HG03565 (cell line): ENCODE measurements around the gene KRT73.

Source experiments
- ATAC-seq: cut with Tn5 transposase; IDR thresholded peaks from one replicate; pipeline ENCODE4 v1.9.1; 2021; ENCODE audit warnings: mild to moderate bottlenecking, moderate library complexity; ENCODE audit not compliant: unreplicated experiment

The KRT73 gene

DNA sequence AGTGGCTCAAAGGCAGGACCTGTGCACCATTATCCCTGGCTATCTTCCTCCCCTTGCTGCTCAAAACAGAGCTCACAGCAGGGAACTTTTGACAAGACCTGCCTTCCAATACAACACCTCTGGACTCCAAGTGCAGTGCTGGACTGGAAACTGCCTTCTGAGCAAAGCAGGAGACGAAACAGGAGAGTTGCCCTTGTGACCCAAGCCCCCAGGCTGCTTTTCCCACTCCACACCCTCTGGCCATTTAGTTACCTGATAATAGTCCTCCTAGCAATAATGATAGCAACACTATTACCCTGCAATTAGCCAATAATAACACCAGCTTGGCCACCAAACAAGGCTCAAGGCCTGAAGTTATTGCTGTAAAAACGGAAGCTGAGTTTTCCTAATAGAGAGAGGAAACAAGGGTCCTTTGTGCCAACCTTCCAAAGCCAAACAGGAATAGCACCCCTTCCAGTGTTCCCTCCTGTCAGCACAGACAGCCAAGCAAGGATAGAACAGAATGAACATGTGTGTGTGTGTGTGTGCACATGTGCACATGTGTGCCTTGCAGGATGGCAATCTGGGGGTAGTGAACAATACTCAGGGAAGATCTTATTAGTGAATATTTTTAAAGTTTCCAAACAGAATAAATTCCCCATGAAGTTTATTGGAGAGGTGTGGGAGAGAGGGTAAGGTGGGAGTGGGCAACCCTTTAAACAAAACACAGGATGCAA, 9.2 kb upstream of the KRT73 start:
- ATAC-seq: no peak

DNA sequence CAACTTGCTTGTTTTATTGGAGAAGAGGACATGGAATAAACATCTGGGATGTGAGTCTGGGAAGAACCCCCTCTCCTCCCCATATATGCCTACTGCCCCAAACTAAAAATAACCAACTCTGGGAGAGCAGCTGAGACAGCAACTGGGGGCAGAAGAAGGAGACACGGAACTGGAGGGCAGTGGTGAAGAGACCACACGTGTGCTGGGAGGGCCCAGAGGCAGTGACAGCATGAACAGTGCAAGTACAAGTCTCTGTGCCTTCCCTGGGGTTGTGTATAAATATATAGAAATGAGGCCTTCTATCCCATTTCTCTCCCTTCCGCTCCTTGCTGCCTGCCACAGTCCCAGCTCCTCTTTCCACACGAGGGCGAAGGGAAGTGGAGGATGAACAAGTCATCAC, 4.0 kb upstream of the KRT73 start:
- no peak for ATAC-seq

DNA sequence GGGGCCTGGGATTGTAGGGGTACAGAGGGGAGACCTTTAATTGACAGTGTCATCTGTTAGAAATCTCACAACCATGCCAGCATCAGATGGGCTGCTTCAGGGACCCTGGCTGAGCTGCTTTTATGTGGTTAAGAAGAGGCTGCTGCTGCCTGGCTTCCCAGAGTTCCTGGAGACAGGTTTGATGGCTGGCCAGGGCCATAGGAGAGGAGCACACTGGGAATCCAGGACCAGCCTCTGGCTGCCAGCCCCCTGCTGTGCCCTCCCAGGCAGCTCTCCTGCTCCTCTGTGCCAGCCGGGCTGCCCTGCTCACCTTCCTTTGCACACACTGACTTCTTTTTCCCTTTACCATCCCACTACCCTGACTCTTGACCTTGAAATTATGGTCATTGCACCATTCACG, 507 bp upstream of the KRT73 start:
- no peak for ATAC-seq

DNA sequence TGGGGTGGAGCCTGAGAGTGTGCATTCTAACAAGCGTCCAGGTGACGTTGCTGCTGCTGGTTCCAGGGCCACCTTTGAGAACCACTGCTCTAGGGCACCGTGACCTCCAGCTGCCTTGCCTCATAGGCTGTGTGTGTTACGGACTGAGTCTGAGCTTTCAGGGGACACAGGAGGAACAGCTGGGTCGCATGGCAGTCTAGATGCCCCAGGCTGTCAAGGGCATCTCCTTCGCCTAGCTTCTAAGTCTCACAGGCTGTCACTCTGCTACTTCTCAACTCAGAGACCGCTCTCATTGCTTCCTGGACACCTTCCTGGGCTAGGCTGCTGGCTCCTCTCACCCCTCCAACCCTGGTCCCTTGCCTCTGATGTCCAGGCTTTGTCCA, 965 bp downstream of the KRT73 start:
- ATAC-seq: no peak

DNA sequence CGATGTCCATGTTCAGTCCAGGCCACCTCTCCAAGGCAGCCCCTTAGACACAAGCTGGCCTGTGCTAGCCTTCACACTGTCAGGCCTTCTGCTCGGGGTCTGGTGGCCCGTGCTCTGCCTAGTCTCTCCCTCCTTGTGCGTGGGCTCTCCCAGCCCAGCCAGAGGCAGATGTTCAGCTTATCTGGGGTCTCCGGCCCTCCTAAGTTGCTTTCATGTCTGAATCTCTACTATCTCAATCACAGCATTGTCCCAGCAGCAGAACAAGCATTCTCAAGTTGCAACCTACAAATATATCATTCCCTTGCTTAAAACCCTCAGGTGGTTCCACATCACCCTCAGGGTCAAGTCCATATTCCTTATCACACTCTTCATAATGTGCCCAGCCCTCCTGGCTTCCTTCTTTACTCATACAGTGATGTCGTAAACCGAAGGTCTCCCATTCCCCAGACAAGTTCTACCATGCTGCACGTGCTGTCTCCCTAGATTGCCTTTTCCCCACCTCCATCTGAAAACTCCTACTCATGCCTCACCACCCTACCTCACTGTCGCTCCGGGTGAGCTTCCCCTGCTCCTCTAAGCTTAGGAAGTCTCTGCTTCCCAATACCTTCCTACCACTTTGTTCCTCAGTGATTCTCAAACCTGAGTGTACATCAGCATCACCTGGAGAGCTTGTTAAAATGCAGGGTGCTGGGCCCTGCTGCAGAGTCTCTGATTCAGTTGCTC, 1.5 kb downstream of the KRT73 start:
- ATAC-seq: no peak

DNA sequence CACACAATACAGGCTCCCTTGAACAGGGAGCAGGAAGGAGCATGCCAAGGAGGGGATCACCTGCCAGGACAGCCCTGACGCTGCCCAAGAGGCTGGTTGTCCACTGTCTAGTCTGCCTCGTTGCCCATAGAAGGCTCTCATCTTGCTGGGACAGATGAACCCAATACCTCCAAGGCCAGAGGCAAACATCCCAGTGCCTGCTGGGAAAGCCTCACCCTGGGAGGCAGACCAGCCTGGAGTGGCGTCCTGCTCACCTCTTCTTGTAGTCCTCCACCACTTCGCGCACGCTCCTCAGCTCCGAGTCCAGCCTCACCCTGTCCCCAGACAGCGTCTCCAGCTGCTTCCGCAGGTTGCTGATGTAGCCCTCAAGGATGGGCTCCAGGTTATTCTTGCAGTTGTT, 2.4 kb downstream of the KRT73 start:
- no peak for ATAC-seq

DNA sequence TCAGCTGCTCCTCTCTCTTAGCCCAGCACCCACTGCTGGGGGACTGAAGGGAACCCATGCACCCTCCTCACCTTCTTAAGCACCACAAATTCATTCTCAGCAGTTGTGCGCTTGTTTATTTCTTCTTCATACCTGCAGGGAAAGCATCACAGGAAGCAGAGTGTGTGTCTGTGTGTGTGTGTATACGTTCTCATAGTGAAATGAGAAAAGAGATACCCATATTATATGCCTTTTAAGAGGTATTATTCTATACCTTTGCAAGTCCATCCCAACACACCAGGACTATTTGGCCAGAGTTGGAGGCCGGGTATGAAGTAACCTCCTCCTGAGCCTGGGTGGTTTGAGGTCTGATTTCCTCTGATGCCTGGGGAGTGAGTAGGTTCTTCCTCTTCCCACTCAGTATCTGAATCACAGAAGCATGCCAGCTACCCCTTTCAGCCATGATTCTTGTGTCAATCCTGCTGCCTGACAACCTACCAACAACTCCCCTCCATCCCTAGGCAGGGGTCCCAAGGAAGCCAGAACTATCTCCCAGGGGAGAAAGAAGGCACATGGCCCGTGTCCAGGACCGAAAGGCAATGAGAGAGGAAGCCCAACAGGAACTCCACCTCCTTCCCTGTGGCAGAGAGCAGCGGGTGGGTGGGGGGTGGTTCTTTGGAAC, 3.0 kb downstream of the KRT73 start:
- ATAC-seq: no peak

DNA sequence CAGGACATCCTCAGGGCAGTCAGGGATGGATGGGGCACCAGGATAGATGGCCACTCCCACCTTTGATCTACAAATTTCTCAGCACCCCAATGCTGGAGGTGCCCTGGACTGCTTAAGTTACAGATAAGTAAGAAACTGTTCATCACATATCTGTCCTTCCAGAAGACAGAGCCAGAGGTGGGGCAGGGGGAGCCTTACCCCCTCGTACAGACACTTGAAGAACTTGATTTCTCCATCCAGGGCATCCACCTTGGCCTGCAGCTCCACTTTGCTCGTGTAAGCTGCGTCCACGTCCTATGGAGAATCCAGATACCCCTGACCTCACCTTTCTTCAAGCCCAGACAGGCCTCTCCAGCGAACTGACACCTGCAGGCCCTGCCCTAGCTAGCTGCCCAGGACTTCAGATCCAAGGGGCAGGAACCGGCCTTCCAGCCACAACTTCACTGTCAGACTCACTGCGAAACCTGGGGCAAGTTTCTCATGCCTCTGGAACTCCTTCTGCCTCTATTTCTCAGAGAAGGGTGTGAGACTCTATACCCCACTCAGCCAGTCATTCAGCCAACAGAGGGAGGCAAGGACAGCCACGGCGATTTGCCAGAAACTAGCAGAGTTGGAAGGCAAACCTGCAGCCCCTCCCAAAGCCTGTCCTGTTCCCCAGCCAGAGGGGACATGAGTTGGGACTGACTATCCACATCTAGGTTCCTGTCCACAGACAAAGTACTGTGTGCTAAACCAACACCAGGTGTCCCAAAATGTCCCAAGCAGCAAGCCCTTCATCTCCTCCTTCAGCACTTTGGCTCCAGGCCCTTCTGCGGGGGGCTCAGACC, 3.8 kb downstream of the KRT73 start:
- ATAC-seq: no peak

DNA sequence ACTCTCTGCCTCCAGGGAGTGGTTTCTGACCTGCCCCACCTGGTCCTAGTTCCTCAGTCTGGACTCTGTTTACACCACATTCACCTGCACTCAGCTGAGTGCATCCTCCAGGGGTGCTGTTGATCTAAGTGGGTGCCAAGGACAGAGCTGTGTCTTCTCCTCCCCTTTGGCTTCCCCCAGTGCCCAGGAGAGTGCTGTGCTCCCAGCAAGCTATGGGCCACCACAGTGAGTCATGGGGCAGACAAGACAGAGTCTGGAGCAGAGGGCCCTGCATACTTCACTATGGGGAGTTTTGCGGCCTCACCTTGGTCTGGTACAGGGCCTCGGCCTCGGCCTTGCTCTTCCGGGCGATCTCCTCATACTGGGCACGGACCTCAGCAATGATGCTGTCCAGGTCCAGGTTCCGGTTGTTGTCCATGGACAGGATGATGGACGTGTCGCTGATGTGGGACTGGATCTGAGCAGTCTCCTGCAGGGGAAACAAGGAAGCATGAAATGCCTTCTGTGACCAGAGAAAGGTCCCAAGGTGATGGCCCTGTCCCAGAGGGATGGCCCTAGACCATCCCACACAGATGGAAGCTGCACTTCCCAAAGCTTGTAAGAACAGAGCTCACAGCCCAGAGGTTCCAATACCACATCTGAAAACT, 4.9 kb downstream of the KRT73 start:
- ATAC-seq: no peak

DNA sequence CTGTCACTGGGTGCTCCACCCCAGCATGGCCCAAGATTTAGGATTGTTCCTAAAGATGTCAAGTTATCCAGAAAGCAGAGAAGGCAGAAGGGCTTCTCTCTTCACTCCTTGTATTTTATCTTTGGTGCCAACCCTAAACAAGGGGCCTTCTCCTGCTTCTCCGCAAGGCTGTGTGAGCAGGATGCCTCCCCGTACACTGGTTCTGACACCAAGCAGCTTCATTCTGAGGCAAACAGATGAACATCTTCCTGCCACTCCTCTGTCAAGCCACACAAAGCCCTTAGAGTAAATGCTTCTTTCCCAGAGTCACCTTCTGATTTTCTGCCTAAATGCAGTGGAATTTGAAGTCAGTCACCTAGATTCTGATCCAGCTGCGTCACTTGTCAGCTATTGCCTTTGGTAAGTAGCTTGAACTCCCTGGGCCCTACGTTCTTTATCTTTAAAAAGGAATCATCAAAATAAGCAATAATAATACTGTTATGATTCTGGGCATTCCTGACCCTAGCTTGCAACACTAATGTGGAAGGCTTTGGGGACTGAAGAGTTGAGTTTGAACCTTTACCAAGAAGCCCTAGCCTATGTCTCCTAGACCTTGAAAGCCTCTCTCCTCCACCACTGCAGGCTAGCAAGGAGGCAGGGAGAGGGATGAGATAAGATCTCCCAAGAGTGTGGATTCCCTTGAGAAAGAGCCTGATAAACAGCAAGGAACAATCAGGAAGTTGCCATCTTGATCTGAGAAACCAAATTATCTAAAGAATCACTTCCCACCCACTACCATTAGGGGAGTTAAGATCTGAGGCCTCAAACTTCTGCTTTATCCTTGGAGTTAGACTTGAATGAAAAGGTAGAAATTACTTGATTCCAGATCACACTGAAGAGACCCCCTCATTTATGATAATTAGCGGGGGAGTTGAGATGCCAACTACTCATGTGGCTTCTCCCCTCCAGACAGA, 5.7 kb downstream of the KRT73 start:
- no peak for ATAC-seq

DNA sequence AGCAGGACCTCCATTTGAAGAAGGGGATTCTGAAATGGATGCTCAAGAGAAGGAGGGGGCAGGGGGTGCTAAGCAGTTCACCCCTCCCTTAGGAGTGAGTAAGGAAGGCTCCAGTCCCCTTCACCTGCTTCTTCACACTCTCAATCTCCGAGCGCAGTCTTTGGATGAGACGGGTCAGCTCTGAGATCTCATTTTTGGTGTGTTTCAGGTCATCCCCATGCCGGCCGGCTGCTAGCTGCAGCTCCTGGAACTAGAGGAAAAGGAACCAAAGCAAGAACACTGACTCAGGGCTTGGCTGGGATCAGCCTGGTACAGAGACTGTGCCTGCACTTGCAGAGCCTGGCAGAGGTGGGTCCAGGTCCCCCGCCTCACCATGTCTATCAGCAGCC, 7.3 kb downstream of the KRT73 start:
- no peak for ATAC-seq

DNA sequence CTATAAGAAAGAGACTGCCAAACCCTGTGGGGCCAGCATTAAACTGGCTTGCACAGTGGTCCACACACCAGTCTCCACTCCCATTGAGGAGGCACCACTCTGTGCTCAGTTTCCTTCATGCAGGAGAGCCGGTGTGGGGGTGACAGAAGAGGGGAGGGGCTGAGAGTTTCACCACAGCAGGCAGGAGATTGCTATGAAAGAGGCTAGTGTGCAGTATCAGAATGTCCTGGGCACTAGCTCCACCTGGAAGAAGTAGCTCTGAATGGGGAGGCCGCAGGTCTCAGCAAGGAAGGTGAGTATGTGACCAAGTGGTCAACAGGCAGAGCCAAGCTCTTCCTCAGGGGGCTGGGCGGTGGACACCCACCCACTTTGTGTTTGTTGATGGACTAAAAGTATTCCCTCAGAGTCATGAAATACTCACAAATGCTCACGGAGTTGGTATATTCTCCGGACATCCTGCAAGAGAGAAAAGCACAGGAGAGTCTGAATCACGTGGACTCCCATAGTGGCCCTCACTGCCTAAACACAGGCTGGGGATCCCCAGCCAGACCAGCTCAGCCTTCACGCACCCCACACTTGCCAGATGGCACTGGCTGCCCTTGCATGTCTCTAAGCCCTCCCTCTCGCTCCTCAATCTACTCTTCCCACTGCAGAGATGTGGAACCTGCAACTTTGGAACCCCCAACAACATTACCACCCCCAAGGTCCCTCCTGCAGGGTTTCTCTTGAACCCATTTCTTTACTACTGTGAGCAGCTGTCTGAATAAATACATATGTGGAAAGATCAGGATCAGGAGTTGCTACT, 9.3 kb downstream of the KRT73 start:
- no peak for ATAC-seq

DNA sequence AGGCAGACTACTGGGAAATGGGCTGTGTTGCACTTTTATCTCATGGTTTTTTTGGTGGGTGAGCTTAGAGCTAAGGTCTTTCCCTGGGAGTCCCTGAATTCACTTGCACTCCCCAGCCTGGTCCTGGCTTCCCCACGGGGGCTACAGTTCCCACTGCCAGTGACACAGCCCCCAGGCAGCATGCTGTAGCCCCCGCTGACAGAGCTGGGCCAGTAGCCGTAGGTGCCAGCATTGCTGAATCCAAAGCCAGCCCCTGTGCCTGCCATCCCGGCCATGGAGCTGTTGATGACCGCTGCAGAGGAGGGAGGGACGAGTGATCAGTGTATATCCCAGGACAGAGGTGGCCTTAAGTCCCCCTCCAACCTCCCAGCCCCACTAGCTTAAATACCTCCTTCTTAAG, 10.2 kb downstream of the KRT73 start:
- no peak for ATAC-seq

DNA sequence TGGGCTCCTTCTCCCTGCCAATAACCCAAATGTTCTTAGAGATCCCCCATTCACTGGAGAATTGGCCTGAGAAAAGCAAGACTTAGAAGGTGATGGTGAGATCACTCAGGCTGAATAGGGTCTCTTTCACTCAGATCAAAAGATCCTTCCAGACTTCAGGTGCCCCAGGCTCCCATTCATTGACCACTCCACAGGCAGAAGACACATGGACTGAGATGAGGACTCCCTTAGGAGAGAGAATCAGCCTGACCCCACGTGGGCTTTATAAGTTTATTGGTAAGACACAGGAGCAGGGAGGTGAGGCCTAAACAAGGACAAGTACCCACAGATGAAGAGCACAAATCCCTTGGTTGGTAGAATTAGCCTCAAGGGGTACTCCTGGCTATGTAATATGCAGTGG, 11.0 kb downstream of the KRT73 start:
- ATAC-seq: no peak

DNA sequence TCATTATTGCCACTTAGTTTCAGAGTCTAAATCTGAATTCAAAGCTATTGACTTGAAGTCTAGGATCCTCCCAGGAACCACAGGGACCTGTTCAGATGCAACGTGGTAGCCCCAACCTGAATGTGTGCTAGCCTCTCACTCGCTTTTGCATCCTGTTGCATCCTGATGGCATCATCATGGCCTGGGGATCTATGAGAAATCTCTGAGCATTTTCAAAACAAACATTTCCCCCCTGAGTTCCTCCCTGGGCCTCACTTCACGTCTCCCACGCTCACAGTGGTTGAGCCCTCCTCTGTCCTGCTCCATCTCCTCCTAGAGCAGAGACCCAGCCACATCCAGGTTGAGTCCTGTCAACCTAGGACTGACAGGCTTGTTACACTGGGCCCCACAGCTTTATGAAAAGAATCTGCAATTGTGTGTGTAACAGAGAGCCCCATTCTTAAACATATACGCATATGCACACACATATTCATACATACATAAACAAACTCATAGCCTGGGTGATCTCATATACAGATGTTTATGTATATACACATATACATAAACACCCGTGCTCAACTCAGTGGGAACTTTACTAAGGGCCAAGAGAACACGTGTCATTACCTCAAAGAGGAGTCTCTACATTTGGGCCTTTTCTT, 11.7 kb downstream of the KRT73 start:
- ATAC-seq: no peak

DNA sequence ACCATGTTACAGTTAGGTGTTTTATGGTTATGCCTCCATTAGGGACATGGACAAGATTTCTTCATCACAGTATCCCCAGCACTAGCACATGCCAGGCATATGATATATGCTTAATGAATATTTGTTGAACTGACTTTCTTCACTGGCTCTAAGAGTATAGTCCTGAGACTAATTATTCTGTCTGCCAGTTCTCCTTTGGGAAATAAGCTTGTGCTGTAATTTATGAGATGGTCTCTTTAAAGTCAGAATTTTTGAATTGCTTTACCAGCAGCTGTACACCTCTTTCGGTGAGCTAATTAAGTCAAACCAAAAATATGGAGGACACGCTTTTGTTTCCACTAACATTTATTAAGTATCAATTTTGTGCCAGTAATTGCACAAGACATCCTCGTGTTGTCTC, 12.3 kb downstream of the KRT73 start:
- no peak for ATAC-seq

DNA sequence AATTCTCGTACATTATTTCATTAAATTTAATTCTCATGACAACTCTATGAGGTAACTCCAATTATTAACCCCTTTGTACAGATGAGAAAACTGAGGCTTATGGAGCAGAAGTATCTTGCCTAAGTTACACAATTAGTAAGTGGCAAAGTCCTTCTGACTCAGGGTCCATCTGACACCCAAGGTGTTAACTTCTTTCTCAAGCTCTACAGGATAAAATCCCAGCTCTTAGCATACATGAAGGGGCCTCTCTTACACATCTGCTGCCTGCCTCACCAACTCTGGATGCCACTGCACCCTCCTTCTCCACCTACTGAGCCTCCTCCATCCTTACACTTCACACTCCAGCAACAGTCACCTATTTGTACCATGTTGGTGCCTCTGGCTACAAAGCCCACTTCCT, 12.8 kb downstream of the KRT73 start:
- ATAC-seq: no peak

DNA sequence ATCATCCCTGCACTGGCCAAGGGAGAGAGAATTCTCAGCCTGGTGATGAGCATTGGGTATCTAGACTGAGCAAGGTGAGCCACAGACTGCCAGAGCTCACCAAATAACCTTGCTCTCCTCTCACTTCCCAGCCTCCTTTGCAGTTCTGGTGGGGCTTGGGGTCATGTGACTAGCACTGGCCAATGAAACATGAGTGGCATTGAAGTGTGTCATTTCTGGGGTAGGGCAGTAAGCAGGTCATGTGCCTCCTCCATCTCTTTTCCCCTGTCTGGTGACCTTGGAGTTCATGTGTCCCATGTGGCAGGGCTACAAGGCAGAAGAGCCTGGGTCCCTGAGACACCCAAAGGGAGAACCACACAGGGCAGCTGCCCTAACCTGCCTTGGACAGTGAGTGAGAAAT, 13.5 kb downstream of the KRT73 start:
- no peak for ATAC-seq

DNA sequence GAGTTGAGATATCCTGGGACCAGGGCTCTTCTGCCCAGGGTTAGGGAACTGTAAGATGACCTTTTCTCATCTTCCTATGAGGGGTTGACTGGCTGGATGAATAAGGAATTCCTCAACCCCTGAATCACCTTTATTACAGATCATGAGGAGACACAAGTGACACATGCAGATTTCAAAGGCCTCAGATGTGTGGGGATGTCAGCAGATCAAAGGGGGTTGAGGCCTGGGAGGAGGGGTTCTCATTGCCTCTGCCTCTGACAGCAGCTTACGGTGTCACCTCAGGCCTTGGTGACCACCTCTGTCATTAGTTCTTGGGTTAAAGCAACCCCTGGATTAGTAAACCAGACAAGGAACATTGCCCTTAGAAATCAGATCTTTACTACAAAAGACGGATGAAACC, 15.0 kb downstream of the KRT73 start:
- ATAC-seq: no peak
